Measurements from ENCODE around the gene HOXA3.

Gene HOXA3

GRCh38 chr7:27101171-27101956 lies 51.0 kb downstream of the HOXA3 start:
- no peak for DNase-seq

DNA sequence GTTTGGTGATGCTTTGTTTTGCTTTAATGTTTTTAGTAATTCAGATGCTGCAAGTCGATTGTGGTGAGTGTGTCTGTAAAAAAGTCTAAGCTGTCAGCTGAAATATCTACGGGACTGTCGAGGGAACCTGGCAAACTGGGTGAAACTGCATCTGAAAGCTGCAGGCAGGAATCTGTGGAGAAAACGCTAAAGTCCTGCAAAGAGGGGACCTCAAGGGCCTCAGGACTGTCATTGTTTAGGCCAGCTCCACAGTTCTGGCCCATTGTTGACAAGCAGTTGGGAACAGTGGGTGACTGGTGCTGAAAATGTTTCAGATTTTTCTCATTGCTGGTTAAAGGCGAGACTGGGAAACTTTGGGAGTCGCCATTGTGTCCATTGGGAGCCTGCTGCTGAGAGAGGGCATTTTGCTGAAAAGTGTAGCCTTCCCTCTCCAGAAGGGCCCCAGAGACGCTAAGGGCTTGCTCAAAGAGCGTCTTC lies 51.7 kb downstream of the HOXA3 start:
- no peak for DNase-seq

- DNase-seq = no peak
These were observed 52.7 kb downstream of the HOXA3 start for GRCh38 chr7:27099453-27100370.

DNA sequence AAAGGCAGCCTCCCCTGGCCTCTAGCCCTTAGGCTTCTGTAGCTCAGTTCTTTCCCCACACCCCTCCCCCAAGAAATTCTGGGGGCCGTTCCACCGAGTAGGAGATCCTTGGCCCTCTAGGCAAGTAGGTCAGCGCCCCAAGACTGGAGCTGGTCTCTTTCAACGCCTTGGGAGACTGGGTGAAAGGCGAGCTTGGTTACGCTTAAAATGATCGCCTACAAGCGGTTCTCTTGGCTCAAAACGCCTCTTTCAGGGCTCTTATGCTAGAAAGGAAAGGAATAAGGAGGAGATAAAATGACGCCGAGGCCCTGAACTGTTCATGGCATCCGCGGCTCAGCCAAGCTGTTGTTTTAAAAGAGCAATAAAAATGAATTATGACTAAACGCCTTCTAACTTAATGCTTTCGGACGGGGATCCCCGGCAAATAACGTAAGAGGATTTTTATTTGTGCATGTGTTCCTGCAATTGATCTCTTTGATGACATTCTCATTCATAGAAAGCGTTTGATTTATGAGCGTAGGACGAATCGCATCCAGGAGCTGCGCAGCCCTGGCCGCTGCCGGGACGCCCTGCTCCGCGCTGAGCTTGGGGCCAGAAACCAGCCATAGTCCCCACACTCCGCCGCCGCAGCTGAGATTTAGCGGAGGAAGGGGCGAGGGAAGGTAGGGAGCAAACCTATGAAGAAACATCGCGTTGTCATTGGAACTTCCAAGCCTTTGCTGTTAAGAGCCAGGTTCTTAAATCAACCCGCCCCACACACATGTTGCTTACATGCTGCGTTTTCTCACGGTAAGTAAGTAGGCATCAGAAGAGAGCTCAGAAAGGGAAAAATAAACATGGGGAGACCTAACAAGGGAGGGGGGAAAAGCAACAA lies 53.6 kb downstream of the HOXA3 start:
- DNase-seq = peak; percentile 55

- DNase-seq = no peak
These were observed 54.5 kb downstream of the HOXA3 start for GRCh38 chr7:27097686-27098577.

DNA sequence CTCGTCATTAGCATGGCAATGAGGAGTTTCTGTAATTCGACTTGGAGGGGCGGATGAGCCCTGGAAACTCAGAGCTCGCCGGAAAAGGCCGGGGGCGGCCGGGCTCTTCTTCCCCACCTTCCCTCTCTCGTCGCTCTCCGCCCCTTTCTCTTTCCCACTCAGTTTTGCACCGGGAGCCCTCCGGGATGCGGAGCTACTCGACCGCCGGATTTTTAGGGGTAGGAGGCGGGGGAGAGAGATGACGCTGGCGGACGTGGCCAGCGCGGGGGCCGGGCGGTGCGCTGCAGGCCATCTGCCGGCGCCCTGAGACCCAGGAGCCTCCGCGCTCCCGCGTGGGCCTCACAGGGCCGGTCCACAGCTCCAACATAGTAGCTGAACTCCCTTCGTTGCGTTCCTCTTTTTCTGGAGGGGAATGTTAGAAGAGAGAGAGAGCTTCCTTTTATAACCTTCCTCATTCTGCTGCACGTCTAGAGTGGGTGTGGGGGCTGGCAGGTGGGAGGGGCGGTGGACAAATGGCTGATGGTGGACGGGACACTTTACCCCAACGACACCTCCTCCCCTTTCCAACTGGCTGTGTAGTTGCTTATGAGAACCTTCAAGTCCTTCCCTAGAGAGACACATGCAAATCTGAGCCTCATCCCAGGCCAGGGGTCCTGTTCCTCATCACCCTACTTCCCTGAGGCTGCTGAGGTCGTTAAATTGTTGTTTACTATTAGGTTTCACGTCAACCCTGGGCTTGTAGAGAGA lies 55.4 kb downstream of the HOXA3 start:
- no peak for DNase-seq

DNA sequence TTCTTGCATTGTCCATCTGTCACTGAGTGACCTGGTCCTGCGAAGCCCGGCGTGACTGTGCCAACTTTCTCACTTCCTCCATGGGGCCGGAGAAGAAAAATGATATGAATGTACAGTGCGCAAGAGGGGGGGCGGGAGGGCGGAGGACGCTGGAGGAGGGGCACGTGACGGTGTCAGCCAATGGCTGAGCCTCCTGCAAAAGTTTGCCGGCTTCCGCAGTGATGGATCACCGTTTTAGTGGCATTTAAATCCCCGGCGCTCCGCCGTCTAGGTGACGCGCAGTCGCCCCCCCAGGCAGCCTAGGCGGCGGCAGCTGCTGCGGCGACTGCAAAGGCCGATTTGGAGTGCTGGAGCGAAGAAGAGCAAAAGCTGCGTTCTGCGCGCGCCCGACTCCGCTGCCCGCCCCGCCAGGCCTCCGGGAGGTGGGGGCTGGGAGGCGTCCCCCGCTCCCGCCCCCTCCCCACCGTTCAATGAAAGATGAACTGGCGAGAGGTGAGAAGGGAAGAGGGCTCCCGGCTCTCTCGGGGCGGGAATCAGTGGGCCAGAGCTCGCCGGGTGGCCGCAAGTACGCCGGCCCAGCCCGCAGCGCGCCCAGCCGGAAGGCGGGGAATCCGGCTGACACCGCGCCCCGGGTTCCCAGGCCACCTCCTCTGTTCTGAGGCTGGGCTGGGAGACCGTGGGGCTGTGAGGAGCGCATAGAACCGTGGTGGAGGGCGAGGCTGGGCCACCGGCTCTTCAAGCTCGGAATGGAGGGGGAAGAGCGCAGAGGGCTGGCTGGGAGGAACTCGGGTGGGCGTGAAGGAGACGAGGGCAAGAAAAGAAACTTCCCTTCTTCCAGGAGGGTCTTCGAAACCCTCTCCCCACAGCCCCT lies 56.3 kb downstream of the HOXA3 start, which contains the start of gene HOXA1:
Gene HOXA1 (minus strand): TSS at position 104 of the 871 bp plus-strand sequence. CDS start 88 bp downstream, at position 16.
- peak; percentile 91 for DNase-seq

DNA sequence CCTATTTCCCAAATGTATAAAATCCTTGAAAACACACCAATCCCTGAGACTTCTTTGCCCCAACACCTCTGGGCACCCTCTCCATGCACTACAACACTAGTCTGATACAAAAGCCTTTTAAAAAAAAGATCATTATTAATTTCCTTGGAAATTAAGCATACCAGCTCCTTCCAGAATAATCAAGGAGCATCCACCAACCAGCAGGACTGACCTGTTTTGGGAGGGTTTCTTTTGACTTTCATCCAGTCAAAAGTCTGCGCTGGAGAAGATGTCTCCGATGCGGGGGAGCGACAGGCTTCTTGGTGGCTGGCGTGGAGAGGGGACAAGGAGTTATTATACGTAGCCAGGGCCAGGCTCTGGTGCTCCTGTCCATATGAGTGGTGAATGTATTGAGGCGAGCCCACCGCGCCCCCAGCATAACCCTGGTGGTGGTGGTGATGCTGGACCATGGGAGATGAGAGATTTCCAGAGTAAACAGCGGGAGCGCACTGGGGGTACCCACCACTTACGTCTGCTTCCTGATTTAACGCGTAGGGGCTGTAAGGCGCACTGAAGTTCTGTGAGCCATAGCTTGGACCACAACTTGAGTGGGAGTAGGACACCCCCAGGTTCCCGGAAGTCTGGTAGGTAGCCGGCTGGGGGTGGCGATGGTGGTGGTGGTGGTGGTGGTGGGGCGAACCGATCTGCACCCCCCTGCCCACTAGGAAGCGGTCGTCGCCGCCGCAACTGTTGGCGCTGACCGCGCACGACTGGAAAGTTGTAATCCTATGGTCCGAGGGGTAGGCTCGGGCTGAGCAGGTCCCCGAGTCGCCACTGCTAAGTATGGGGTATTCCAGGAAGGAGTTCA lies 57.1 kb downstream of the HOXA3 start:
- DNase-seq = no peak

DNA sequence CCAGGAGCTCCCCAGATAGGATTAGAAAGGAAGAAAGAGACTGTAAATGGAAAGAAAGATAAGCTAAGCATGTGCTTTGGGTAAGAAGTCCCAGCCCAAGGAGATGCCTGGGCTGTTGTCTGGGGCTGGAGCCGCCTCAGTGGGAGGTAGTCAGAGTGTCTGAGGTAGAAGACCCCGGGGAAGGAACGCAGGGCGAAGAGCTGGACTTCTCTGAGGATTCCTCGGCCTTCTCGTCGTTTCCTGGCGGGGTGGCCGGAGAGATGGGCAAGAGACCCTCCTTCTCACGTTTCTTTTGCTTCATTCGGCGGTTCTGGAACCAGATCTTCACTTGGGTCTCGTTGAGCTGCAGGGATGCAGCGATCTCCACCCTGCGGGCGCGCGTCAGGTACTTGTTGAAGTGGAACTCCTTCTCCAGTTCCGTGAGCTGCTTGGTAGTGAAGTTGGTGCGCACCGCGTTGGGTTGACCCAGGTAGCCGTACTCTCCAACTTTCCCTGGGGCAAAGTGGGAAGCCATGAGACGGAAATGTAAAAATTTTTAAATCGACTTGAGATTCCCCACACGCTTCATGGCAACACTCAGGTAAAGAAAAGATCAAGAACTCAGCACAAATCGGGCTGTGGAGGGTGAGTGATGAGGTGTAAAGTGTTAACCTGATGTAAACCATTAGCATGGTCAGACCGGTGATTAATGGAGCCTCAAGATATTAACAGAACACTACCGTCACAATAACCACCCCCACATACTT lies 57.9 kb downstream of the HOXA3 start:
- DNase-seq = no peak

DNA sequence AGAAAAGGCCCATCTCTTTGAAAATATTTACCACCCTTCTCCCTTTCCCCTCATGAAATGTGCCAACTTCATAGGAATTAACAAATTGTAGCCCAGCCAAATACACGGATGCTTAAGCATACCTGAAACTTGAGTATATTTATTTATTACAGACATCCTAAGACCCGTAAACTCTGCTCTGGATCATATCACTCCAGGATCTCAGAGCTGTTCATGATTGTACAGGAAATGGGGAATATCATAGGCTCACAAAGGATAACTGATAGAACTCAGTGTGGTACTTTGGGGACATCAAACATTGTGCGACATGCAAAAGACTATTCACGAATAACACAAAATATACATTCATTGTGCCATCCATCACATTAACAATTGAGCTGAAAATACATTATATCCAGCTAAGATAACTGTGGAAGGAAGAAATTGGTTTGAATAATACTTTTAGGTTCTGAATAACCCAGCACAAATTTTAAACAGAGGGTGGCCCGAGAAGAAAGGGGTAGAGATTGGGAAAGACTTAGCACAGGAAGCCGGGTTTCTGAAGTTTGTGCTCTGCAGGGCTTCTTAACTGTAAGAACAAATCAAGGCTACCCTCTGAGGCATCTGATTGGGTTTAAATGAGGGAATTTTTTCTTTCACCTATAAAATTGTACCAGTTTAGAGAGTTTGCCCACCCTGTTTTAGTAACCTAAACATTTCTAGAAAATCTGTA lies 59.0 kb downstream of the HOXA3 start:
- no peak for DNase-seq

GRCh38 chr7:27092819-27093110 lies 59.6 kb downstream of the HOXA3 start:
- no peak for DNase-seq

- DNase-seq = no peak
These were observed 60.2 kb downstream of the HOXA3 start for GRCh38 chr7:27091941-27092818.

- no peak for DNase-seq
These were observed 61.3 kb downstream of the HOXA3 start for GRCh38 chr7:27091105-27091504.

GRCh38 chr7:27088002-27088922 lies 64.1 kb downstream of the HOXA3 start:
- no peak for DNase-seq

- no peak for DNase-seq
These were observed 68.7 kb downstream of the HOXA3 start for GRCh38 chr7:27083646-27084045.
